HG02943 (cell line): ENCODE measurements around the gene LRRC4.

Experiments
- ATAC-seq: cut with Tn5 transposase; IDR thresholded peaks from one replicate; pipeline ENCODE4 v1.9.1; 2021; ENCODE audit warnings: mild to moderate bottlenecking, low read depth, moderate library complexity; ENCODE audit not compliant: unreplicated experiment

Gene LRRC4, protein sequence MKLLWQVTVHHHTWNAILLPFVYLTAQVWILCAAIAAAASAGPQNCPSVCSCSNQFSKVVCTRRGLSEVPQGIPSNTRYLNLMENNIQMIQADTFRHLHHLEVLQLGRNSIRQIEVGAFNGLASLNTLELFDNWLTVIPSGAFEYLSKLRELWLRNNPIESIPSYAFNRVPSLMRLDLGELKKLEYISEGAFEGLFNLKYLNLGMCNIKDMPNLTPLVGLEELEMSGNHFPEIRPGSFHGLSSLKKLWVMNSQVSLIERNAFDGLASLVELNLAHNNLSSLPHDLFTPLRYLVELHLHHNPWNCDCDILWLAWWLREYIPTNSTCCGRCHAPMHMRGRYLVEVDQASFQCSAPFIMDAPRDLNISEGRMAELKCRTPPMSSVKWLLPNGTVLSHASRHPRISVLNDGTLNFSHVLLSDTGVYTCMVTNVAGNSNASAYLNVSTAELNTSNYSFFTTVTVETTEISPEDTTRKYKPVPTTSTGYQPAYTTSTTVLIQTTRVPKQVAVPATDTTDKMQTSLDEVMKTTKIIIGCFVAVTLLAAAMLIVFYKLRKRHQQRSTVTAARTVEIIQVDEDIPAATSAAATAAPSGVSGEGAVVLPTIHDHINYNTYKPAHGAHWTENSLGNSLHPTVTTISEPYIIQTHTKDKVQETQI

DNA sequence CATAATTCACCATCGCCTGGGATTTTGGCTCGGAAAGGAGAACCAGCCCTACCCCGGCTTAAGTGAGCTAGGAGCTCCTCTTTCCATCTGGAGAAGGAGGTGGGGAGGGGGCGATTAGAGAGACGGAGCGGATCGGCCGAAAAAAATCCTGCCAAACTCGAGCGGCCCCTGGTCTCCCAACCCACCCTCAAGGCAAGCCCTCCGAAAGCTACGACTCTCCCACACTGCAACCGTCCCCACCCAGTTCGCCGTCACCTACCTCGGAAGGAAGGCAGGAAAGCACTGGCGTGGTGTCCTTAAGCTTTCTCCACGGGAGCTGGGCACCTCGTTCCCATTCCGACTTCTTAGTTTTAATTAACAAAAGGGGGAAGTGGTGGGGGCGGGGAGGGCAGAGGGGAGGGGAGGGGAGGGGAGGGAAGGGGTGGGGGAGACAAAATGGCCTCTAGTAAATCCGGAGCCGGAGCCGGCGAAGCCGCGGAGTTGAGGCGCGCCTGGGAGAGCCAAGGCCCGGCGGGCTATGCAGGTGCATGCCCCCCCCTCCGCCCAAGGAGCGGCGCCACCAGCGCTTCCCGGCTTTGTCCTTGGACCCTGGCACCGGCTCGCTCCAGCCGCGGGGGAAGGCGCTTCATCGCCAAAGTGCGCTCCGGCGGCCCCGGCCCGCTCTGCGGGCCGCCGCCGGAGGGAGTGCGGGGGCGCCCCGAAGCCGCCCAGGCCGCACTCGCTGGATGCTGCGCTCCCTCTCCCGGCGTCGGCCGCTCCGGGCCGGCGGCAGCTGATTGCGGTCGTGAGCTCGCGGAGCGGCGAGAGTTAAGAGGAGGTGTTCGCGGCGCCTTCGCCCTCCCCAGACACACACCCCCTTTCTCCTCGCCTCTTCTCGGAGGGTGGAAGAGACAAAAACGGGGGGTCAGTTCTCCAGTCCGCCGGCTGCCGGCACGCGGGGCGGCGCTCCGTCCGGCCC lies at the start of gene LRRC4:
LRRC4 (minus strand) TSS at position 784 of the 958 bp plus-strand sequence. CDS start 797 bp downstream, outside the sequence.
- ATAC-seq, result peak; percentile 47

DNA sequence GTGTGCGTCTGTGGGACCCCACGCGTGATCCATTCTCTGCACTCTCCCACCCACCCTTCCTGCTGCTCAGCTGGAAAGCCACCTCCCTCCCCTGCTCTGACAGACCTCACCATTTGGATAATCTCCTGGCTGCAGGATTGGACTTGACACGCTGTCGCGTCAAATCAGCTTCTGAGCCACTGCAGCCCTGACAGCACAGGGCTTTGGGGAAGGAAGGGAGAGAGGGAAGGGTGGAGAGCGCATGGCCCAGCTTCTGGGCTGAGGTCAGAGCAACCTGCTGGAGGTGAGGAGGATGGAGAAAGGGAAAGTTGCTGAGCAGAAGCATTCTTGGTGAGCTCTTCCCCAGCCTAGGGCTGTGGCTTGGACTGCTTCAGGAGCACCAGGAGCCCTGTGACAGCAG lies 48.9 kb upstream of the LRRC4 start:
- ATAC-seq, result no peak

DNA sequence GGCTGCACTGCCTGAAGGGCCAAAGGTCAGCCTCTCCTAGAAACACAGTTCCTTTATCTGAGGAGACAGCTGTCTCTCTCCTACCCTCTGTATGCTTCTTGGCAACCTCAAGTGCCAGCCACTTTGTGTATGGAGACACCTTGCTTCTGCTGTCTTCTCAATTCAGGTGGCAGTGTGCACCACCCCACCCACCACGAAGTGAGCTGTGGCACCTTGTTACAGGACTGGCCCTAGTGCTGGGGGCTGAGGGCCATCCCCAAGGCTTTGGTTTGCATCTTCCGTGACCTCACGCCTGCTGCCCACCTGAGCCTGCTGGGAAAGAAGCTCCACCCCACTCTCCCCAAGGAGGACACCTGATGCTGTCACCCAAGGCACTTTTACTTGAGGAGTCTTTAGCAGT lies 47.1 kb upstream of the LRRC4 start:
- ATAC-seq, result no peak

DNA sequence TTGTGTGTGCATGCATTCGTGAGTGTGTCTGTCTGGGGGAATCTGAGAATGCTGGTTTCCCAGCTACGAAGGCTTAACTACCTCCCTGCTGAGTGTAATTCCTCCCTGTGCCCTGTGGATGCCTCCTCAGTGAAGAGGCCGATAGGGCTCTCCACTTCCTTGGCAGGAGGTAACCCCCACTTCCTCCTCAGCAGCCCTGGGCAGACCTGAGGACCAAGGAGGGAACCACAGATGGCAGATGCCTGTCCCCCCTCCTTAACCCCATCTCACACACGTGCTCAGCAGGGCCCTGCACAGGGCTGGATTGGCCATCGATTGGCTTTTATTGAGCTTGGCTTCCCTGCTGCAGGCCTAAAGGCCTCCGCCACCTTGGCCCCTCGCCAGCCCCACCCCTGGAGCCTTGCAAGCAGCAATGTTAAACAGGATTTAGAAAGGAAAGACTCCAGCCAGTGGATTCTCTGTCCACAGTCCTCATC lies 45.6 kb upstream of the LRRC4 start:
- no peak for ATAC-seq

DNA sequence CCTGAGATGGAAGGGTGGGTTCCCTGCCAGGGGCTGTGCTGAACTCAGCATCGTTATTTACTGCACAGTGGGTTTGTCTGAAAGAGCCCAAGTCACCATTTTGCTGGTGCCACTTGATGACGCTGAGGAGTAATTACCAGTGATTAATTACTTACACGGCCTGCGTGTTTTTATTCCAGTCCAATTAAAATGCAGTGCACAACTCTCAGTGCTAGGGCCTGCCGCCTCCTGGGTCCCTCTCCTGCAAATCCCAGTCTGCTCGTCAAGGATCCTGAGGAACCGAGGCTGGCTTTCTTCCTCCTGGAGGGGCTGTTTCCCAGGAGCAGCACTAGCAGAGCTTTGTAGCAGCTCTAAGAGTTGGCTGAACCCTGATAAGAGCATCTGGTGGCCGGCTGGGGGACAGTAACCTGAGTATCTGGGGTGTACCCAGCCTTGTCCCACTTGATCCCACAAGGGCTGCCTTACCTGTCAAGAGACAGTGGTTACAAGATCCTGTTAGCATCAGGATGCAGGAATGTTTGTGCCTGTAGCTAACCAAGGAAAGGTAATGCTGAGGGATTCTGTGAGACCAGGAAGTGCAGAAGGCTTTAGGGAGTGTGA lies 45.1 kb upstream of the LRRC4 start:
- no peak for ATAC-seq

DNA sequence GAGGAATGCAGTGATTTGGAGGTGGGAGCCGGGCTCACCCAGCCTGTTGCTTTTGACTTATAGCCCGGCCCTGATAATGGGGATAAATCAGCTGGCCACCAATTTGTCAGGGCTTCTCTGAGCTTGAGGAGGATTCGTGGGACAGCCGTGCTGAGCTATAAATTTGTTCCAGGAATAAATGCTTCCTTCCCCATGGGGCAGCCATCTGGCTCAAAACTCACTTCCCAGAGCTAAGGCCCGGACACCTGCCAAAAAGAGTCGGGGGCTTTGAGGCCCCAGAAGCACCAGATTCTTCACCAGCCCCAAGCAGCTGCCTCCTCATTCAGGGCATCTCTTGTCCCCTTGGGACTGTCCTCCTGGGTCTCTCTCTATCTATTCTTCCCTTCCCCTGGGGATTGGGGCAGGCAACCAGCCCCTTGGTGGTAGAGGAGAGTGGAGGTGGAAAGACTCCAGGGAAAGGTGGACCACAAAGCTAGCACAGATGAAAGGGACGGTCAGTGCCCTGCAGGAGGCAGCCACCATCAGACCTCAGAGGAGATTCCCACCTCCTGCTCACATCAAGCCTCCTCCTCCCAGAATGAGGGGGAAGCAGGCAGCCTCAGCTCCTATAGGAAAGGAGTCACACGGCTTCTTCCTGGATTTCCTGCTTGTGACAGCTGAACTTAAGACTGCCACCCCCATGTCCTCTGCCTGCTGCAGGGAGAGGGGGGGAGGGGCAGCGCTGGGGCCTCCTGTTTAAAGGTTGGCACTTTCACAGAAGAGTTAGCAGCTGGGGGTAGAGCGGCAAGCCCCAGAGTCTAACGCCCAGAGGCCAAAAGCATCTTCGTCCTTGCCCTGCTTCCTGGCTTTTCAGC lies 44.2 kb upstream of the LRRC4 start:
- ATAC-seq, result no peak

DNA sequence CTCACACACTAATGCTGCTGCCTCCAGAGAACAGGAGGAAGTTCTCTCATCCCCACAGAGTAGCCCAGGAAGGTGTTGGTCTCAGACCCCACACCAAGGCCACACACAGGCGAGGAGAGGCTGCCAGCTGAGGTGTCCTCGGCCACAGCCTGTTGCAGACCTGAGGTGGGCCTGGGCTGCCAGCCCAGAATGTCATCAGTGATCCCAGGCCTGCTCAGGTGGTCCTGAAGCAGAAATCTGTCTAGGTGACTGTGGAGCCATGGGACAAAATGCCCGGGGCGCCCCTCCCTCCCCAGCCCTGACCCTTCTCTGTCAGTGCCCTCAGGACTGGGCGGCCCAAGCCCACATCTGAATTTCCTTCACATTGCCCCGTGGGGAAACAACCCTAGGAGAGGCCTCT lies 43.5 kb upstream of the LRRC4 start:
- no peak for ATAC-seq

DNA sequence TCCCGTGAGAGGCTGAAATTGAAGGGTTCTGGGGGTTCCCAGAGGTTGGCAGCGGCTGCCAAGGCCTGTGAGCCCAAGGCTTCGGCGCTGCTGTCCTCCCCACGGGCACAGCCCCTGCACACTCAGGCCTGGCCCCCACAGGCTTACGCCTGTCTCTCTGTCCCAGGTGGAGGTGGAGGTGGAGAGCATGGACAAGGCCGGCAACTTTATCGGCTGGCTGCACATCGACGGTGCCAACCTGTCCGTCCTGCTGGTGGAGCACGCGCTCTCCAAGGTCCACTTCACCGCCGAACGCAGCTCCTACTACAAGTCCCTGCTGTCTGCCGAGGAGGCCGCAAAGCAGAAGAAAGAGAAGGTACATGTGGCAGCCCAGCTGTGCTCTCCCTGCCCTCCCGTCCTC lies 43.1 kb upstream of the LRRC4 start:
- no peak for ATAC-seq

DNA sequence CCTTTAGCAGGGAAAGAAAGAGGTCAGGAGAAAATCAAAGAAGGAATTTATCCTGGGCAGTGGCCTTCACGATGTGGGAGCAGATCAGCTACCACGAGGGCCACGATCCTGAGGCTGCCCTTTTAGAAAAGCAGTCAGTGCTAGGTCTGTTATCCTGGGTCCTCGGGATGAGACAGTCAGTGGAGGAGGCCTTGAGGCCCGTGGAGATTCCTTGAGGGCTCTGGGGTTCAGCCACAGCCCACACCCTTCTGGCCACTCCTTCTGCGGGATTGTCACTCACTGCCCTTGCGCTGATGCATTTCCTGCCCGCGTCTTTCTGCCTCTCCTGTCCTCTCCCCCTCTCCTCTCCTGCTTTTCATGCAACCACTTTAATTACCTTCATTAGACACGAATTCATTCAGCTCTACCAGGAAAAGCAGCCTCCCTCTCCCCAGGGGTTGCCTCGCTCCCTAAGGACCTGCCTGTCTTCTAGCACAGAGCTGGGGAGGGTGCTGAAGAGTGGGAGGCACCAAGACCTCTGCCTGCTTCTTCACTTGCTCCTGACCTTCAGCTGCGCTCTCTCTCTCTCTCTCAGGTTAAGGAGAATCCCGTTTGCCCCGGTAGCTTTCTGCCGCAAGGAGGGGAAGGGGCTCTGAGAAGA lies 42.6 kb upstream of the LRRC4 start:
- ATAC-seq, result no peak

DNA sequence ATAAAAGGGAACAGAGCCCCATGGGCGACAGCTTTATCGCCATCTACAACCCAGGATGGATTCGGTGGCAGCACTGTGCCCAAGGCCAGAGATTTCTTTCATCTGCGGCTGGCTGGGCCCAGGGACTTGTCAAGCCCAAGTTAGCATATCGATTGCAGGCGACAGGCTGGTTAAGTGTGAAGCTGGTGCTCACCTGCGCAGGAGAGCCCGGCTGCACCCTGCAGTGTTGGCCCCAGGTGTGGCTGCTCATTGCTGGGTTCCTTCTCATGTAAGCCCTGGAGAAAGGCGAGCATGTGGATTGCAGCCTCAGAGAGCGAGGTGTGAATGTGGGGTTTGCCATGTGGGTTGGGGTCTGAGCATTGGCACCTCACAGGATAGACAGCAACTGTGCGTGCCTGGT lies 40.6 kb upstream of the LRRC4 start:
- ATAC-seq, result no peak

DNA sequence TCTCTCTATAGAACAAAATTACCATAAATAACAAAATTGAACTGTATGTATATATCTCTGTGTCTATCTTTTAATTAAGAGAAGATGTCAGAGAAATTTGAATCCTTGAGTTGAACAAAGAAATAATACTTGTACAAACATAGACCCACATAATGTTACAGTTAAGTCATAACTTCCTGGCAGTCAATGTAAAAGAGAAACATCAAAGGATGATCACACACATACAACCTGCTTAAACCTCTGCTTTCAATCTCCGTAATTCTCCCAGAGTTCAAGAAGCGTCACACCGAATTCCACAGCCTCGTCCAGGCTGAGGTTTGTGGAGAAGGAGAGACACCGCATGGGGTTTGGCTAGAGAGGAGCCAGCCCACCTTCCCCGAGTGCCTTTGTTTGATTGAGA lies 40.1 kb upstream of the LRRC4 start:
- ATAC-seq, result no peak

DNA sequence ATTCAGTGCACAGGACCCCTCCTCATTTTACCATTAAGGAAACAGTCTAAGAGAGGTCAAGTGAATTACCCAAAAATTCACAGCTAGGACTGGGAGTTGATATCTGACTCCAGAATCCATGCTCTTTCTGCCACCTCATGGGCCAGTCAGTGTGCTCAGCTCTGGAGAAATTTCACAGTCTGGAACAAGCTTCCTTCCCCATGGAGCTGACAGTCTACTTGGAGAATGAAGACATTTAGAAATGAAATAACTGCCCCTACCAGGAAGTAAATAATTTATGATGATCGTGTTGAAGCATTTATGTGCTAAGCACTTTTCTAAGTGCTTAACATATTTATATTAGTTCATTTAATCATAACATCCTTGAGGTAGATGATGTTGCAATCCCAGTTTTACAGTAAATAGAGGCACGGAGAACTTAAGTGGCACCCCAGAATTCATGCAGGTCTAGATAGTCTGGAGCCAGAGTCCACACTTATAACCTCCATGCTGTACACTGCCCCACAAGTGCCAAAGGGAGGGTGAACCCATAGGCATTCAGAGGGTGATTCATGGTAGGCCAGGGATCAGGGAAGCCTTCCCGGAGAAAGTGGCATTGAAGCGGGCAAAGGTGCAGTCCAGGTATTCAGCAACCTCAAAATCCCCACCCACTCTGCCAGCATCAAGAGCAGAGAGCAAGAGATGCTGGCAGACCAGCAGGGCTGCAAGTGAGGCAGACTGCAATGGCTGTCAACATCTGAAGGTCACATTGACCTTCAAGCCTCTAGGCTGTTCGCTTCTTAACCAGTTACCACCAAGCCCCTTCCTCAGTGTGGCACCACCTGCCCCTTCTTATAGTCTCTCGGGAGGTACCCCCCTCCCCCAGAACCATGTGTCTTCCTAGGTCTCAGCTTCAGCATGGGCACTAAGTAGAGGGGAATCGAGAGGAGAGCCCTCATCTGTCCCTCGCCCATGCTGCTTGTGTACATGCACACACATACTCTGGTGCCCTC lies 38.4 kb upstream of the LRRC4 start:
- ATAC-seq, result no peak

DNA sequence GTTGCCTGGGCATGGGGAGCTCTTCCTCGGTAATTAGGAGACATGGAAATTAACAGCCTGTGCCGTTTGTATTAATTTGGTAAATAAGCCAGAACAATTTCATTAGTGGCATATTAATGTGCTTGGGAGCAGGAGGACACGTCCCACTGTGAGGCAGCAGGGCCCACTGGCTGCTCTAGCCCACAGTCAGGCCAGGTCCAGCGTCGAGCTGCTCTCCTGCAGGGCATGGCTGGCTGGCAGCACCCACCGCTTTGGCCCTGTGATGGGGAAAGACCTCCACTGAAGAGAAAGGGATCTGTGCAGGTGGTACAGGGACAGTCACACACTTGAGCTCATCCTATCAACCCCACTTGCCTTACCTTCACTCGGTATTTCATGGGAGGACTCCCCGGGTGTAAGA lies 37.5 kb upstream of the LRRC4 start:
- no peak for ATAC-seq

DNA sequence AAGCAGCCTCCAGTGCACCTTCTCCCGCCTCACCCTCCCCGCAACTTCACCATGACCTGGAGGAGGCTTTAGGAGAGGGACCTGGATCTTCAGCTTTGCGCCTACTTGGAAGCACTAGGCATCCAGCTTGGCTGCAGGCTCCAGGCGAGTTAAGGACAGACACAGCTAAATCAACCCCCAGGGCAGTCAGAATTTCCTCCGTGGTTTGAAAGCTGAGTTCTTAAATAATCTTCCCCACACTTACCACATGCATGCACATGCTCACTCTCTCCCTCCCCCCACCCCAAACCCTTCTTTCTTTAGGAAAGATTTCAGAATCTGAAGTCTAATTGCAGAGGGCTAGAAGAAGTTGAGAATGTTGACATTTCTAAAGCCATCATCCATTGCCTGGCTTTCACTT lies 36.7 kb upstream of the LRRC4 start:
- ATAC-seq, result no peak

DNA sequence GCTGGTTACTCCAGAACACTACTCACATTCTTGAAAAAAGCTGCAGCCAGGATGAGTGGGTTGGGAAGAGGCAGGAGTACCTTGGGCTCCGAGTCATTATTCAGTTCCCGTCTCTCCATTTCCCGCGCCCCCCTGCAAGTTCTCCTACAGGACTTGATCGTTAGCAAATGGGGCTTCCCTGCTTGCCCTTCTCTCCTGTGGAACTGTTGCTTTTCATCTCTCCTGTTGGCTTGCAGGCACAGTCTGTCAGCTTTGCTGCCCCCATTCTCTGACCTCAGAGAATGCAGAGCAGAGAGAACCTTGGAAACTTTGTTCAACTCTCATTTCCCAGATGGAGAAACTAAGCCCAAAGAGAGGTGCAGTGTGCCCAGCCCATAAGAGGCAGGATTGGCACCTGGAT lies 35.6 kb upstream of the LRRC4 start:
- no peak for ATAC-seq

DNA sequence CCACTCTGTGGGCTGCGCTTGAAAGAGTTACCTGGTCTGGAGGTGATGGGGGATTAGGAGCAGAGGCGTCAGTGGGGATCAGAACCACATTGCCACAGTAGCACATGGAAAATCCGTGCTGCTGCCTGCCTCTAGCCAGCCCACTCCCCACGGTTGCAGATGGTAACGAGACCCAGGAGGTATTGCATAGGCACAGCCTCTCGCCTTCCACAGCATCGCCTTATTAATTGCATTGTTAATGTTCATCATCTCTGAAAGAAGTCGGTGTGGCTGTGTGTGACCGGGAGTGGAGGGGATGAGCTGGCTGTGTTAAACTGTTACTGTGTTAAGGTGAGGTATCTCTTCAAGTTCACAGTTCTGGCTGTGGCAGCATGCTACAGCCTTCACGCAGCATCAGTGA lies 35.2 kb upstream of the LRRC4 start:
- no peak for ATAC-seq

DNA sequence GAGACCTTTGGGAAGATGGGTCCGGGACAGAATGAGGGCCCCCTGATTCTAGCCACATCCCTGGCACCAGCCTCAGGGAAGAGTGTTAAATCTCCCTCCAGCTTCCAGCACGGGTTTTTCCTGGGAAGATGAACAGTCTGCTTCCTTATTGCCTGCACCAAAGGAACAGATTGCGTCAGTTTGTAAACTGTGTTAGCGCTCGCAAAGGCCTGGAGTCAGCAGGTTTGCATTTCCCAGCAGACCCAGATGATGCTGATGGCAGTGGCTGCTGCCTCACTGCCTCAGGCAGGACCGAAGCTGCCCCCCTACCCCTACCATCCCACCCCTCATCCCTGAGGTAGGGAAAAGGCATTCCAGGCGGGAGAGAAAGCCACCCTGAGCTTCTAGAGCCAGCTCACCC lies 34.6 kb upstream of the LRRC4 start:
- no peak for ATAC-seq

DNA sequence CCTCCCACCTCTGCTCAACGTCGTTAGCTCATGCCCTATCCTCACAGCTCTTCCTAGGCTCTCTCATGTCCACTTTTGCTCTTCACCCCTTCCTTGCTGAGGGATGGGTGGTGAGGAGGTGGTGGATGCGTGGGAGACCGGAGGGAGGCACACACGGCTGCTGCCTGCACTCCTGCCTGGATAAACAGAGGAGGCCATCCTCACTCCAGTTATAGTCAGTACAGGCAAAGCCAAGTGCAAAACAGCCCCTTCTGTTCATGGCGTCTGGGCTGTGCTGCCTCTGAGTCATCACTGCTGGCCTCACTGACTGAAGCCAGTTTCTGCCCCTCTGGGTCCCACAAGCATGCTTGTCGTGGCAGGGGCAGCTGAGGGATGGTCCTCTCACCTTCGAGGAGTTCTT lies 31.9 kb upstream of the LRRC4 start:
- ATAC-seq, result no peak
